Vagina (tissue), 2 donors: ENCODE results near the gene OSBPL10.

Experiments
- CTCF ChIP-seq, 3 experiments: fragments of 450-650 bp in 2 of 3; fragments of 200-600 bp in 1 of 3; sonication (generic) in 1 of 3; IDR thresholded peaks; one replicate each; pipeline ENCODE4 v1.5.1; 2017 to 2019; ENCODE audit warnings: antibody characterized with exemption in 3 of 3, mild to moderate bottlenecking in 2 of 3, moderate library complexity in 2 of 3
- POLR2AphosphoS5 ChIP-seq, 2 donors: sonication (generic); formaldehyde crosslinking; IDR thresholded peaks; one replicate each; pipeline ENCODE4 v1.9.0; 2017; ENCODE audit warnings: antibody characterized with exemption in 2 of 2, mild to moderate bottlenecking in 2 of 2, low read depth in 1 of 2; ENCODE audit not compliant: insufficient read depth in 1 of 2

GRCh38 chr3:31858439-31858838 is 122.6 kb downstream of the OSBPL10 start:
- no peak for TF ChIP-seq CTCF (IDR thresholded peaks at IDR 0.05)
- TF ChIP-seq POLR2AphosphoS5 (IDR thresholded peaks at IDR 0.05; ENCODE audit: insufficient read depth in 1 of 2, low read depth in 1 of 2), result no peak
